B cell (primary cell): ENCODE results near the gene AKR1C3. TPM values are rescaled to one million over a fixed set of nuclear protein-coding genes. Genes with fewer than 3 reads are reported as not detected.
"Not testable (repeated sequence)": the region's sequence is repeated elsewhere in the genome, so short reads cannot be mapped to it uniquely, and the experiment has no call there.

Experiments used
- ATAC-seq: fragments of 200-7000 bp; cut with Tn5 transposase; one replicate; pipeline ENCODE4 v1.10.0; 2021; ENCODE audit warnings: low read depth, mild to moderate bottlenecking, moderate number of reproducible peaks, moderate library complexity
- CTCF ChIA-PET: fragments of 350-600 bp; sonication (Branson Sonifier 250); formaldehyde crosslinking; loops from one replicate; lab custom pipeline; 2021; ENCODE audit warnings: antibody characterized with exemption, inconsistent platforms; lab: Charles Lee
- POLR2A ChIA-PET: fragments of 350-600 bp; sonication (Branson Sonifier 250); formaldehyde crosslinking; loops from one replicate; lab custom pipeline; 2021; ENCODE audit warnings: antibody characterized with exemption; lab: Charles Lee
- DNase-seq: peaks from one replicate; pipeline ENCODE4 v3.0.0; 2013
- H2AFZ ChIP-seq: 2 replicates; pipeline ENCODE4 v1.6.1; 2012; ENCODE audit warnings: mild to moderate bottlenecking, low read depth, low read length; ENCODE audit not compliant: insufficient read depth, poor library complexity, severe bottlenecking
- H3K27ac ChIP-seq, 2 donors: 1 replicate in 1 of 2; 2 replicates in 1 of 2; pipeline ENCODE4 v1.5.1; 2012 to 2013; ENCODE audit warnings: low read length in 2 of 2, mild to moderate bottlenecking in 2 of 2, moderate library complexity in 1 of 2
- H3K27me3 ChIP-seq, 4 experiments: fragments of 200-600 bp in 1 of 4; sonication (generic) in 1 of 4; replicated peaks in 1 of 4; 1 replicate in 2 of 4; 2 replicates in 2 of 4; pipeline versions ENCODE4 v1.6.1 to v1.7.0; 2013 to 2016; ENCODE audit warnings: low read length in 3 of 4, mild to moderate bottlenecking in 2 of 4, mixed read lengths in 1 of 4, moderate library complexity in 1 of 4; ENCODE audit not compliant: insufficient read depth in 4 of 4, control insufficient read depth in 3 of 4; ENCODE audit errors: control extremely low read depth in 1 of 4
- H3K36me3 ChIP-seq, 2 experiments: replicated peaks in 1 of 2; 1 replicate in 1 of 2; 2 replicates in 1 of 2; pipeline versions ENCODE4 v1.6.1 to v1.7.1; 2013; ENCODE audit warnings: low read length in 1 of 2; ENCODE audit not compliant: insufficient read depth in 2 of 2, control insufficient read depth in 1 of 2; ENCODE audit errors: control extremely low read depth in 1 of 2, extremely low read depth in 1 of 2
- H3K4me1 ChIP-seq, 2 donors: fragments of 200-600 bp in 1 of 2; sonication (generic) in 1 of 2; 1 replicate in 1 of 2; 2 replicates in 1 of 2; pipeline versions ENCODE4 v1.5.1 to v1.6.1; 2013 to 2017; ENCODE audit warnings: low read length in 2 of 2; ENCODE audit not compliant: control insufficient read depth in 2 of 2, insufficient read depth in 2 of 2
- H3K4me2 ChIP-seq: replicated peaks from 2 replicates; pipeline ENCODE3; 2012; ENCODE audit warnings: mild to moderate bottlenecking, low read depth, low read length; ENCODE audit not compliant: poor library complexity, severe bottlenecking
- H3K4me3 ChIP-seq, 5 experiments: fragments of 200-600 bp in 1 of 5; sonication (generic) in 1 of 5; 1 replicate in 3 of 5; 2 replicates in 2 of 5; pipeline versions ENCODE4 v1.5.1 to v1.7.0; 2011 to 2016; ENCODE audit warnings: low read length in 4 of 5, mild to moderate bottlenecking in 4 of 5, low read depth in 2 of 5, control low read depth in 1 of 5, moderate library complexity in 1 of 5; ENCODE audit not compliant: insufficient read depth in 1 of 5; ENCODE audit errors: control extremely low read depth in 1 of 5, extremely low read depth in 1 of 5
- H3K79me2 ChIP-seq: fragments of 200-600 bp; sonication (generic); one replicate; pipeline ENCODE4 v1.6.0; 2016; ENCODE audit warnings: low read length; ENCODE audit not compliant: control insufficient read depth, insufficient read depth
- H3K9ac ChIP-seq: fragments of 200-600 bp; sonication (generic); 2 replicates; pipeline ENCODE4 v1.6.1; 2017; ENCODE audit warnings: mild to moderate bottlenecking, low read length, moderate library complexity
- H3K9me3 ChIP-seq, 3 donors: one replicate each; pipeline versions ENCODE4 v1.6.1 to v1.7.1; 2013; ENCODE audit warnings: low read length in 2 of 3; ENCODE audit not compliant: control insufficient read depth in 2 of 3, insufficient read depth in 1 of 3; ENCODE audit errors: control extremely low read depth in 1 of 3
- H4K20me1 ChIP-seq: 2 replicates; pipeline ENCODE4 v1.6.0; 2012; ENCODE audit warnings: mild to moderate bottlenecking, low read length; ENCODE audit not compliant: insufficient read depth, control insufficient read depth, poor library complexity, severe bottlenecking
- H3K27ac Mint-ChIP-seq: one replicate; pipeline ENCODE4 v1.8.0; 2021; ENCODE audit warnings: mixed read lengths
- H3K27me3 Mint-ChIP-seq: one replicate; pipeline ENCODE4 v1.8.0; 2021; ENCODE audit warnings: mixed read lengths
- H3K4me1 Mint-ChIP-seq: one replicate; pipeline ENCODE4 v1.8.0; 2021; ENCODE audit warnings: mixed read lengths
- H3K4me3 Mint-ChIP-seq: one replicate; pipeline ENCODE4 v1.8.0; 2021; ENCODE audit warnings: mixed read lengths
- H3K9me3 Mint-ChIP-seq: one replicate; pipeline ENCODE4 v1.8.0; 2022; ENCODE audit warnings: mixed read lengths; ENCODE audit not compliant: insufficient read depth
- CTCF ChIP-seq: fragments of 200-600 bp; IDR thresholded peaks from one replicate; pipeline ENCODE4 v1.8.0; 2022; ENCODE audit warnings: antibody characterized with exemption, mild to moderate bottlenecking
- EZH2 ChIP-seq: IDR thresholded peaks from 2 replicates; pipeline ENCODE4 v1.6.1; 2012; ENCODE audit warnings: borderline replicate concordance, low read depth, mild to moderate bottlenecking, moderate library complexity, low read length; ENCODE audit not compliant: insufficient read depth, poor library complexity, severe bottlenecking
- WGBS: methylation state at CpG from one replicate; pipeline ENCODE4 v1.1.5; 2013; ENCODE audit warnings: missing lambda C conversion rate; ENCODE audit not compliant: insufficient coverage; 5-methylcytosine and 5-hydroxymethylcytosine counted together
- intact Hi-C: fragments of 100-400 bp; cut with micrococcal nuclease; formaldehyde crosslinking; loops from one replicate; pipeline ENCODE4 v1.10.0; 2022
- polyA plus RNA-seq: library from polyadenylated mRNA; depleted of rRNA; stranded (reverse); fragments of >200 nt; gene quantifications from 2 replicates; pipeline ENCODE4 v1.2.3, GENCODE V29; 2012
- total RNA-seq, 2 donors: library from RNA; stranded (reverse); fragments of 120-200 nt in 1 of 2; gene quantifications; 1 replicate in 1 of 2; 2 replicates in 1 of 2; pipeline versions ENCODE4 v1.2.3 to v1.2.4, GENCODE V29; 2013 to 2022

The AKR1C3 gene
- total and polyA plus RNA-seq, 2 donors (not counting 1 experiment from before 2014, with no cell fraction given) = 0.28 to 0.62 TPM

DNA sequence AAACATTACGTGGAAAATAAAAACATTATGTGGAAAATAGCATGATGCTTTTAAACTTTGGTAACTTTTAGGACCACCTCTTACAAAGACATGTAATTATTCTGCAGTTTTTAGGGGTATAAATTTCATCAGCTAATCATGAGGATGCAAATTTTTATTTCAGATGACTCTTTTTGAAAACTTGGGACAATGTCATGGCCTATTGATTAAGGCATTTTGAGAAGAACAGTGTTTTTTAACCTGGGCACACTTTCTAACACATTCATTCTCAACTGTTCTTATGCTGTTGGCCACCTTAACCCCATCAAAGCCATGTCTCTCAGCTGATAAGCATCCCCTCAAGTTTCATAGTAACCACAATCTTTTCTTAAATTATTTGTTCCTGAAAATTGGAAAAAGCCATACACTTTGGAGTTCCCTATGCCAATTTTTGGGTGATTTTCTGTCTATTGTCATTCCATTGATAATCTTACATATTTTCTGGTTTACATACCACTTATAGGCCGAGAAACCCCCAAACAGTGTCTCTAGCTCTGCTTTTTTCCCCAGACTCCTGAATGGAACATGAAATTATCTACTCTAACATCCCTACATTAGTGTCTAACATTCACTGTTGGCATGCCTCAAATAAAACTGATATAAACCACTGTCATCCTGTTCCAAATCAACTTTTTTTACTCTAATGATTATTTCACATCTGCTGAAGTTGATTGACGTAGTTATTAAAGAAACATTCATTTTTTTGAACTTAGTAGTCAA is 14.6 kb downstream of the AKR1C3 start:
- WGBS = 14% methylated on average over 1 of the region's 3 CpGs
- CTCF ChIA-PET = no interaction called here
- H3K4me3 Mint-ChIP-seq = no peak overlapping the region
- Histone ChIP-seq H2AFZ (no peak overlapping the region), H3K27me3 (no peaks in the 10 kb centered on the region), H3K27ac (no peak overlapping the region), H3K9me3 (no peaks in the 10 kb centered on the region), H4K20me1 (no peaks in the 10 kb centered on the region), H3K36me3 (no peaks in the 10 kb centered on the region), H3K4me3 (no peak overlapping the region), H3K4me2 (no peak overlapping the region), H3K79me2 (no peaks in the 10 kb centered on the region), H3K9ac (no peak overlapping the region), H3K4me1 (no peaks in the 10 kb centered on the region)
- H3K4me1 Mint-ChIP-seq = no peaks in the 10 kb centered on the region
- H3K27ac Mint-ChIP-seq = no peak overlapping the region
- POLR2A ChIA-PET = no interaction called here
- DNase-seq (no peak), ATAC-seq (no peak)
- TF ChIP-seq CTCF (no peak), EZH2 (no peak)
- H3K27me3 Mint-ChIP-seq = peaks cover 2% of the 10 kb centered on the region
- no peaks in the 10 kb centered on the region for H3K9me3 Mint-ChIP-seq
- intact Hi-C loops = no loop called here

GRCh38 chr10:5109861-5110260 is 15.6 kb downstream of the AKR1C3 start:
- WGBS = 92% methylated on average over 8 of the region's 12 CpGs
- H2AFZ ChIP-seq, H3K27ac ChIP-seq, H3K9me3 Mint-ChIP-seq, ATAC-seq, H3K27me3 Mint-ChIP-seq, H3K4me2 ChIP-seq, H3K36me3 ChIP-seq, H3K4me1 ChIP-seq, H4K20me1 ChIP-seq, H3K4me1 Mint-ChIP-seq, H3K4me3 ChIP-seq, H3K27ac Mint-ChIP-seq, H3K27me3 ChIP-seq, H3K9me3 ChIP-seq, H3K9ac ChIP-seq, intact Hi-C loops, POLR2A ChIA-PET, H3K79me2 ChIP-seq, H3K4me3 Mint-ChIP-seq, CTCF ChIA-PET, DNase-seq: not testable (repeated sequence)
